Loucy (cell line): ENCODE data around the gene PALS2.

ENCODE experiments used
- EZH2phosphoT487 ChIP-seq: fragments of 200-600 bp; IDR thresholded peaks from 2 replicates; pipeline ENCODE4 v1.6.1; 2018; ENCODE audit warnings: antibody characterized with exemption, mild to moderate bottlenecking, moderate library complexity, borderline replicate concordance
- TF ChIP-seq, protein P1 (sequence below): fragments of 200-600 bp; sonication (generic); conservative IDR thresholded peaks from 2 replicates; pipeline ENCODE4 v1.5.1; 2014; ENCODE audit warnings: mild to moderate bottlenecking, antibody characterized with exemption, low read length

GRCh38 chr7:24622646-24623182 is 49.5 kb downstream of the PALS2 start:
- TF ChIP-seq, protein P1, sequence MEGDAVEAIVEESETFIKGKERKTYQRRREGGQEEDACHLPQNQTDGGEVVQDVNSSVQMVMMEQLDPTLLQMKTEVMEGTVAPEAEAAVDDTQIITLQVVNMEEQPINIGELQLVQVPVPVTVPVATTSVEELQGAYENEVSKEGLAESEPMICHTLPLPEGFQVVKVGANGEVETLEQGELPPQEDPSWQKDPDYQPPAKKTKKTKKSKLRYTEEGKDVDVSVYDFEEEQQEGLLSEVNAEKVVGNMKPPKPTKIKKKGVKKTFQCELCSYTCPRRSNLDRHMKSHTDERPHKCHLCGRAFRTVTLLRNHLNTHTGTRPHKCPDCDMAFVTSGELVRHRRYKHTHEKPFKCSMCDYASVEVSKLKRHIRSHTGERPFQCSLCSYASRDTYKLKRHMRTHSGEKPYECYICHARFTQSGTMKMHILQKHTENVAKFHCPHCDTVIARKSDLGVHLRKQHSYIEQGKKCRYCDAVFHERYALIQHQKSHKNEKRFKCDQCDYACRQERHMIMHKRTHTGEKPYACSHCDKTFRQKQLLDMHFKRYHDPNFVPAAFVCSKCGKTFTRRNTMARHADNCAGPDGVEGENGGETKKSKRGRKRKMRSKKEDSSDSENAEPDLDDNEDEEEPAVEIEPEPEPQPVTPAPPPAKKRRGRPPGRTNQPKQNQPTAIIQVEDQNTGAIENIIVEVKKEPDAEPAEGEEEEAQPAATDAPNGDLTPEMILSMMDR: no peak
- TF ChIP-seq EZH2phosphoT487: no peak
